GM18867 (cell line): ENCODE data around the gene KCNMA1.

Source experiments
- ATAC-seq: cut with Tn5 transposase; IDR thresholded peaks from one replicate; pipeline ENCODE4 v1.9.1; 2021; ENCODE audit warnings: mild to moderate bottlenecking, moderate library complexity; ENCODE audit not compliant: unreplicated experiment

KCNMA1 gene

GRCh38 chr10:77042706-77043419 lies 594.7 kb downstream of the KCNMA1 start:
- ATAC-seq = no peak

- ATAC-seq = no peak
Measured at GRCh38 chr10:77041636-77042258, 595.9 kb downstream of the KCNMA1 start.

- ATAC-seq = no peak
Measured at GRCh38 chr10:77038407-77038806, 599.2 kb downstream of the KCNMA1 start.

- no peak for ATAC-seq
Measured at GRCh38 chr10:77037735-77038403, 599.7 kb downstream of the KCNMA1 start.

- no peak for ATAC-seq
Measured at GRCh38 chr10:77036993-77037734, 600.4 kb downstream of the KCNMA1 start.

- ATAC-seq = no peak
Measured at GRCh38 chr10:77036276-77036675, 601.3 kb downstream of the KCNMA1 start.

- ATAC-seq = no peak
Measured at GRCh38 chr10:77034795-77035194, 602.8 kb downstream of the KCNMA1 start.

- ATAC-seq = no peak
Measured at GRCh38 chr10:77034240-77034639, 603.4 kb downstream of the KCNMA1 start.

- ATAC-seq = no peak
Measured at GRCh38 chr10:77032188-77032570, 605.4 kb downstream of the KCNMA1 start.

GRCh38 chr10:77031531-77032187 lies 605.9 kb downstream of the KCNMA1 start:
- ATAC-seq = no peak

GRCh38 chr10:77030974-77031373 lies 606.6 kb downstream of the KCNMA1 start:
- no peak for ATAC-seq

GRCh38 chr10:77029777-77030717 lies 607.6 kb downstream of the KCNMA1 start:
- no peak for ATAC-seq

GRCh38 chr10:77028042-77028441 lies 609.6 kb downstream of the KCNMA1 start:
- ATAC-seq = no peak

GRCh38 chr10:77027576-77027975 lies 610.0 kb downstream of the KCNMA1 start:
- ATAC-seq = peak; percentile 99

GRCh38 chr10:77027141-77027540 lies 610.5 kb downstream of the KCNMA1 start:
- peak; percentile 13 for ATAC-seq

- ATAC-seq = no peak
Measured at GRCh38 chr10:77026148-77026547, 611.5 kb downstream of the KCNMA1 start.

- no peak for ATAC-seq
Measured at GRCh38 chr10:77024461-77024860, 613.1 kb downstream of the KCNMA1 start.

GRCh38 chr10:77023396-77023795 lies 614.2 kb downstream of the KCNMA1 start:
- ATAC-seq = no peak

- ATAC-seq = no peak
Measured at GRCh38 chr10:77022671-77023070, 614.9 kb downstream of the KCNMA1 start.

- ATAC-seq = no peak
Measured at GRCh38 chr10:77021966-77022490, 615.6 kb downstream of the KCNMA1 start.
